Measurements from ENCODE around the gene OGFOD2. TPM values are rescaled to one million over a fixed set of nuclear protein-coding genes. Genes with fewer than 3 reads are reported as not detected.

OGFOD2 gene
- total RNA-seq, 4 donors from 2014 or later = 3.1 to 13.9 (median 6.2) TPM

DNA sequence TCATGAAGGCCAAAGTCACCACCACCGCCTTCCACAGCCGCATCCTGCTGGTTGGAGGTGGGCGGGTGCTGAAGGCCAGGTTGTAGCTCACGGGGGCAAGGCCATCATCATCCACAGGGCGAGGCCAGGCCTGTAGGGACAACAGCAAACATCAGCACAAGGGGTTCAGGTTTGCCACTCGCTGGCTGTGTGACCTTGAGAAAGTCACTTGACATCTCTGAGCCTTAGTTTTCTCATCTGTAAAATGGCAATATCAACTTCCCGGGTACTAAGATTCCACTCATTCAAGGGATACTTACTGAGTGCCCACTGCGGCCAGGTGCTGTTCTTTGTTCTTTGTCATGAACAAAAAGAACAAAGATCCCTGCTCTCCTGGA, 14.9 kb upstream of the OGFOD2 start:
- TF ChIP-seq, protein P1, sequence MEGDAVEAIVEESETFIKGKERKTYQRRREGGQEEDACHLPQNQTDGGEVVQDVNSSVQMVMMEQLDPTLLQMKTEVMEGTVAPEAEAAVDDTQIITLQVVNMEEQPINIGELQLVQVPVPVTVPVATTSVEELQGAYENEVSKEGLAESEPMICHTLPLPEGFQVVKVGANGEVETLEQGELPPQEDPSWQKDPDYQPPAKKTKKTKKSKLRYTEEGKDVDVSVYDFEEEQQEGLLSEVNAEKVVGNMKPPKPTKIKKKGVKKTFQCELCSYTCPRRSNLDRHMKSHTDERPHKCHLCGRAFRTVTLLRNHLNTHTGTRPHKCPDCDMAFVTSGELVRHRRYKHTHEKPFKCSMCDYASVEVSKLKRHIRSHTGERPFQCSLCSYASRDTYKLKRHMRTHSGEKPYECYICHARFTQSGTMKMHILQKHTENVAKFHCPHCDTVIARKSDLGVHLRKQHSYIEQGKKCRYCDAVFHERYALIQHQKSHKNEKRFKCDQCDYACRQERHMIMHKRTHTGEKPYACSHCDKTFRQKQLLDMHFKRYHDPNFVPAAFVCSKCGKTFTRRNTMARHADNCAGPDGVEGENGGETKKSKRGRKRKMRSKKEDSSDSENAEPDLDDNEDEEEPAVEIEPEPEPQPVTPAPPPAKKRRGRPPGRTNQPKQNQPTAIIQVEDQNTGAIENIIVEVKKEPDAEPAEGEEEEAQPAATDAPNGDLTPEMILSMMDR (IDR thresholded peaks at IDR 0.05) = no peak
- DNase-seq (ENCODE audit: low spot score) = no peak
- ATAC-seq (ENCODE audit: low FRiP score) = no peak

DNA sequence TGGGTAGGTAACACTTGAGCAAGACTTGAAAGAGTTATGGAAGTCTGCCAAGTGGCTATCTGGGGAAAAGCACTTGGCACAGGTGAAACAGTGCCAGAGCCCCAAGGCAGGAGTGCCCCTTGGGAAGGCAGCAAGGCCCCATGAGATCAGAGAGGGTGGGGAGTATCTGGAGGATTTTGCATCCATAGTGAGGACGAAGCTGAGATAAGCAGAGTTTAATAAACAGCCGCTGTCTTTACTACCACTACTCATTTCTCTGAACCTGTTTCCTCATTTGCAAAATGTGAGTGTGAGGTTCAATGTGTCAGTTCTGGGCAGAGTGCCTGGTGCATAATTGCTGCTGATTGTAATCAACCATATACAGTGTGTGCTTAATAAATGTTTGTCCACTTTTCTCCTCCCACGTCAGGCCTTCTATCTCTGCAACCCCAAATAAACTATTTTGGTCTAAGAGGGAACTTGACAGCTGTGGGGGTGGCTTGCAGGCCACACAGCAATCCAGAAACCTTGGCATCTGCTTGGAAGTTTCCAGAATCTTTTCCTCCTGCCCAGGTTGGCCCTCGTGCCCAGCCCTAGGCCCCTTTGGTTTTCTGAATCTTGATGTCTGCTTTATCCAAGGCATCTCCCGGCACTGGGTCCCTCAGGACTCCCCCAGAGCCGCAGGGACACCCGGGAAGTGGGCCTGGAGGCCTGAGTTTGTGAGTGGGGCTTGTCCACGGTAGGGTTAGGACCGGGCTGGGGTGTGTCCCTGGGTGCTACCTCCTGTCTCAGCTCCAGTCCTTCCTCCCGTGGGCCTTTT, 13.3 kb upstream of the OGFOD2 start:
- ATAC-seq (ENCODE audit: low FRiP score) (no peak), DNase-seq (ENCODE audit: low spot score) (no peak)
- TF ChIP-seq, protein P1 (IDR thresholded peaks at IDR 0.05) = no peak

DNA sequence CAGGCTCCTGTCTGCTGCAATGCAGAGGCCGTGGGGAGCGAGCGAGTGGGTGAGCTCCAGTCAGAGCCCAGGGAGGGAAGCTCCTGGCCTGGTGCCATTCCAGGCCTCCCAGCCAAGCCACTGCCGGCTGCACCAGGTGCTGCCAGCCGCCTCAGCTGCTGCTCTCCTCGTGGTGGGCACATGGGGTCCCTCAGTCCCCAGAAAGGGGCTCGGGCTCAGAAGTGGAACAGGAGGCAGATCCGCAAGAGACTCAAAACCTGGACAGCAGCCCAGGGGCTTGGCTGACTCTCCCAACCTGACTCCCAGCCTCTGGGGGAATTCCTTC, 11.1 kb upstream of the OGFOD2 start:
- DNase-seq (ENCODE audit: low spot score) = no peak
- TF ChIP-seq, protein P1 (IDR thresholded peaks at IDR 0.05) = no peak
- peak; percentile 38 for ATAC-seq (ENCODE audit: low FRiP score)

DNA sequence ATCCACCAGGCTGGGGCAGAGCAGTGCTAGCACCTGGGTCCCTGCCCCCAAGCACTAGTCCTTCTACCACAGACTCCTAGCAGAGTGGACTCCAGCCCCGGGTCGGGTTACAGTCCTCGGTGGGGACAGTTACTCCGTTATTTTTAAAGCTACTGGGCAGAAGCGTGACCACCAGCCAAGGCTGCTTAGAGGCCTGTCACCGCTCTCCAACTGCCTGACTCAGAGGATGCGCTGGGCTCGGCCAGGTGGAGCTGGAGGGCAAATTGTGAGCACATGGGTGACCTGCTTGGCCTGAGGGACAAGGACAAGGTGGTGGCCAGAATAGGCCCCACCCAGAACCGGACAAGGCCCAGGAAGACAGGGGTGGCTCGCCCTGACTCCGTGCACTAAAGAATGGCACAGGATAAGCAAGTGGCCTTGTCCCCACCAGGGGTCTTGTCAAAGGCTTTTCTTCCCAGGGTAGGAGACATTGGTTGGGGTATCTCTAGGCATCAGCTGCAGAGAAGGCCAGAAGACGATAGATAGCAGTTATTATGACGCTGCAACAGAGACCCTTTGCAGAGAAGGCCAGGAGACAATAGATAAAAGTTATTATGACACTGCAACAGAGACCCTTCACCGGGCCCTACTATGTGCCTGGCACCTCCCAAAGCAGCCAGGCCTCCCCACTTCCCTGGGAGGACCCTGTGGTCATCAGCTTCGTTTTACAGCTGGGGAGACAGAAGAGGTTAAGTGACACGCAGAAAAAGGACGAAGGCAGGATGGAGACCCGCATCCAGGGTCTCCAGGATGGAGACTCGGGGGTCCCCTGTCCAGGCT, 10.4 kb upstream of the OGFOD2 start:
- TF ChIP-seq, protein P1 (IDR thresholded peaks at IDR 0.05) = no peak
- ATAC-seq (ENCODE audit: low FRiP score) (no peak), DNase-seq (ENCODE audit: low spot score) (no peak)

DNA sequence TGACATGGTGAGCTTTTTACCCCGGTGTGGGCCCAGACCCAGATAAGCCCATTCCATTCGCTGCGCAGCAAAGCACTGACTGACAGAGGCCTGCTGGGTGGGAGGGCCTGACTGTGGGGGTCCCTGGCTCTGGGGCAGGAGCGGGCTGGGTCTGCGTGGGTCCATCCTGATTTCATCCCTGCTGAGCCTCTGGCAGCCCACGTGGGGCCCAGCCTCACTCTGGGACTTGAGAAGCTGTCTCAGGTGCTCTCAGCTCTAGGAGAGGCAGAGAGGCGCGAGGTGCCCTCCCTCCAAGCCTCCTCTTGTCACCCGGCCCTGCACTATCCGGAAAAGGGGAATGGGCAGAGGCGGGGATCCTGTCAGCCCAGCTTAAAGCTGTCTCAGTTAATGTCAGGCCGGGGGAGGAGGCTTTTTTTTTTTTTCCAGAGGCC, 9.7 kb upstream of the OGFOD2 start:
- TF ChIP-seq, protein P1 (IDR thresholded peaks at IDR 0.05) = no peak
- ATAC-seq (ENCODE audit: low FRiP score) (no peak), DNase-seq (ENCODE audit: low spot score) (no peak)

DNA sequence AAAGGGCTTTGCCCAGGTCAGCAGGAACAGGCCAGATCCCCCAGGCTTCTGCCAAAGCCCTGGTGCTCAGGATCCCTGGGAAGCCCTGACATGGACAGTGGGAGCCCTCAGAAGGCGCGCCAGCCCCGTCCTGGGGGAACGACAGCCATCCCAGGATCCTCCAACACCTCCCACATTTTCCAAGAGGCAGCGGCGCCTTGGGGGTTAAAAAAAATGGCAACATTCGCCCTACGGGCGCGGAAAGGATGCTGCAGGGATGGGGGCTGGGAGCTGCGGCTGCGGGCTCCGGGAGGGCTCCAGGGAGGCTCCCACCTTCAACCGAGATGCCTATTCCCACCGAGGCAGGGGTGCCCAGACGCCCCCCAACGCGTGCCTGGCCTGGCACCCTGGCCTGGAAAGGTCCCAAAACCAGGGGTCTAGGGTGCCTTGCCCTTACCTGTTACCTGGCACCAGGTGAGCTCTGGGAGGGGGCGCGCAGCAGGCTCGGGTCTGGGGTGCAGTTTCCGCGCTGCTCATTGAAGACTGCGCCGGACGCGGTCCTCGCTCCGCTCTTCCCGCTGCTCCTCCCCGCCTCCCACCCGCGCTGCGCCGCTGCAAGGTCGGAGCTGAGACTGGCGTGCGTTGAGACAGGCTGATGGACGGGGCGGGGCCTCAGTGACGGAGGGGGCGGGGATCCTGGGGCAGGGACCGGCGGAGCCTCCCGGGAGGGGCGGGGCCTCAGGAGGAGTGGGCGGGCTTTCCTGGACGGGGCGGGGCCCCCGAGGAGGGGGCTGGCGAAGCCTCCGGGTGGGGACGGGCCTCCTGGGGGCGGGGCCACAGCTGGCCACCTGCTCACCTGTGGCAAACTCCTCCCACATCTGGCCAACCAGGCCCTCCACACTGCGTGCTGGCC, 8.9 kb upstream of the OGFOD2 start, which contains the start of gene ABCB9:
TSS of gene ABCB9 (minus strand) at position 613 of the 892 bp plus-strand sequence. CDS start 6,228 bp downstream, outside the sequence.
- DNase-seq (ENCODE audit: low spot score) = peak; percentile 78
- TF ChIP-seq, protein P1 (IDR thresholded peaks at IDR 0.05) = no peak
- ATAC-seq (ENCODE audit: low FRiP score) = peak; percentile 87
